ENCODE data around the gene PALLD. TPM values are rescaled to one million over a fixed set of nuclear protein-coding genes. Genes with fewer than 3 reads are reported as not detected.

PALLD gene
- total RNA-seq, 1 donor from 2014 or later = 85.7 TPM

DNA sequence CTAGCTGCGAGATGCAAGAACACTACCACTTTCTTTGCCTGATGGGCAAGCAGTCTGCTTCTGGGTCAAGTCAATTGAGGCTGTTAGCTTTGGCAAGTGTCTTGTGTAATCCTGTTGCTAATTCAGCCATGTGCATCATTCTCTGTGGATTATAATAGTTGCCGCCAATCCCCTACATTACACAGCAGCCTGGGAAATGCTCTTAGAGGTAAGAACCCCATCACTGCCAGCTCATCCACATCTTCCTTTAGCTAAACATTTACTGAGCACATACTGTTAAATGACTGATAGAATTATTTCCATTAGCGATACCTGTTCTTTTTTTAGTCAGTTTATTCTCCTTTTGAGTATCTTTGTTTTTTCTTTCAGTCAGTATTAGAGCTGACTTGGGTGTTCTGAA lies 397.0 kb downstream of the PALLD start:
- H3K36me3 ChIP-seq = peaks cover 41% of the 10 kb centered on the region
- H4K20me1 ChIP-seq (ENCODE audit: low read depth) = no peaks in the 10 kb centered on the region
- no peak for DNase-seq (ENCODE audit: low spot score)
- H3K36me3 Mint-ChIP-seq = peaks cover 51% of the 10 kb centered on the region
- TF ChIP-seq, protein P1, sequence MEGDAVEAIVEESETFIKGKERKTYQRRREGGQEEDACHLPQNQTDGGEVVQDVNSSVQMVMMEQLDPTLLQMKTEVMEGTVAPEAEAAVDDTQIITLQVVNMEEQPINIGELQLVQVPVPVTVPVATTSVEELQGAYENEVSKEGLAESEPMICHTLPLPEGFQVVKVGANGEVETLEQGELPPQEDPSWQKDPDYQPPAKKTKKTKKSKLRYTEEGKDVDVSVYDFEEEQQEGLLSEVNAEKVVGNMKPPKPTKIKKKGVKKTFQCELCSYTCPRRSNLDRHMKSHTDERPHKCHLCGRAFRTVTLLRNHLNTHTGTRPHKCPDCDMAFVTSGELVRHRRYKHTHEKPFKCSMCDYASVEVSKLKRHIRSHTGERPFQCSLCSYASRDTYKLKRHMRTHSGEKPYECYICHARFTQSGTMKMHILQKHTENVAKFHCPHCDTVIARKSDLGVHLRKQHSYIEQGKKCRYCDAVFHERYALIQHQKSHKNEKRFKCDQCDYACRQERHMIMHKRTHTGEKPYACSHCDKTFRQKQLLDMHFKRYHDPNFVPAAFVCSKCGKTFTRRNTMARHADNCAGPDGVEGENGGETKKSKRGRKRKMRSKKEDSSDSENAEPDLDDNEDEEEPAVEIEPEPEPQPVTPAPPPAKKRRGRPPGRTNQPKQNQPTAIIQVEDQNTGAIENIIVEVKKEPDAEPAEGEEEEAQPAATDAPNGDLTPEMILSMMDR (IDR thresholded peaks at IDR 0.05) = no peak
- TF ChIP-seq EZH2 (IDR thresholded peaks at IDR 0.05) = no peak
- H3K79me2 ChIP-seq (ENCODE audit: low read depth) = no peaks in the 10 kb centered on the region
- no peaks in the 10 kb centered on the region for H3K9me3 ChIP-seq (ENCODE audit: low read depth)
- H3K9me3 Mint-ChIP-seq = no peaks in the 10 kb centered on the region
- no peak overlapping the region for H2AFZ ChIP-seq (replicated peaks)
- no peaks in the 10 kb centered on the region for H3K4me1 ChIP-seq
- no peak overlapping the region for H3K4me3 ChIP-seq
- no peaks in the 10 kb centered on the region for H3K27me3 ChIP-seq
- no peak overlapping the region for H3K4me2 ChIP-seq
- no peaks in the 10 kb centered on the region for H3K27me3 Mint-ChIP-seq (ENCODE audit: insufficient read depth, low read depth)
- no peak overlapping the region for H3K27ac Mint-ChIP-seq
- H3K9ac ChIP-seq = no peak overlapping the region
- H3K27ac ChIP-seq = no peak overlapping the region
- H3K4me1 Mint-ChIP-seq = no peaks in the 10 kb centered on the region
- no peaks in the 10 kb centered on the region for H3F3A ChIP-seq (ENCODE audit: low read depth)
- H3K4me3 Mint-ChIP-seq = no peak overlapping the region

DNA sequence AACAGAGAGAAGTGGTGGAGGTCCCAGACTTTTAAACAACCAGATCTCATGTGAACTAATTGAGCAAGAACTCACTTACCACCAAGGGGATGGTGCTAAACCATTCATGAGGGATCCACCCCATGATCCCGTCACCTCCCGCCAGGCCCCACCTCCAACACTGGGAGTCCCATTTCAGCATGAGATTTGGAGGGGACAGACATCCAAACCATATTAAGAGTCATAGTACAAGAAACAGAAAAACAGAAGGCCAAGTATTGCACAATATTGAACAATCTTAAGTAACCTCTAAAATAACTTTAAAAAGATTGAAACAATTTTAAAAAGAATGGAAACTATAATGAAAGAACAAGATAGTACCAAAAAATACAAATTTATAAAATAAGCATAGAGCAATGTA lies 403.2 kb downstream of the PALLD start:
- H3K4me3 ChIP-seq = no peak overlapping the region
- H3K4me1 ChIP-seq = no peaks in the 10 kb centered on the region
- peaks cover 26% of the 10 kb centered on the region for H3K36me3 ChIP-seq
- no peaks in the 10 kb centered on the region for H3K9me3 ChIP-seq (ENCODE audit: low read depth)
- TF ChIP-seq EZH2 (IDR thresholded peaks at IDR 0.05) = no peak
- no peak for TF ChIP-seq EZH2phosphoT487 (IDR thresholded peaks at IDR 0.05)
- TF ChIP-seq, protein P1 (IDR thresholded peaks at IDR 0.05) = no peak
- no peaks in the 10 kb centered on the region for H3K79me2 ChIP-seq (ENCODE audit: low read depth)
- H4K20me1 ChIP-seq (ENCODE audit: low read depth) = no peaks in the 10 kb centered on the region
- peak overlapping the region; percentile 26 for H3K27ac ChIP-seq
- no peak overlapping the region for H2AFZ ChIP-seq (replicated peaks)
- H3K36me3 Mint-ChIP-seq = peaks cover 45% of the 10 kb centered on the region
- no peak for DNase-seq (ENCODE audit: low spot score)
- H3K9ac ChIP-seq = no peak overlapping the region
- no peak overlapping the region for H3K27ac Mint-ChIP-seq
- H3K4me3 Mint-ChIP-seq = no peak overlapping the region
- no peaks in the 10 kb centered on the region for H3K27me3 Mint-ChIP-seq (ENCODE audit: insufficient read depth, low read depth)
- H3F3A ChIP-seq (ENCODE audit: low read depth) = no peaks in the 10 kb centered on the region
- H3K27me3 ChIP-seq = no peaks in the 10 kb centered on the region
- H3K4me2 ChIP-seq = no peak overlapping the region
- no peaks in the 10 kb centered on the region for H3K4me1 Mint-ChIP-seq
- H3K9me3 Mint-ChIP-seq = no peaks in the 10 kb centered on the region

GRCh38 chr4:168907119-168907698 lies 410.4 kb downstream of the PALLD start:
- Histone ChIP-seq H3K9me3 (ENCODE audit: low read depth) (no peaks in the 10 kb centered on the region), H4K20me1 (ENCODE audit: low read depth) (no peaks in the 10 kb centered on the region), H3K27me3 (no peaks in the 10 kb centered on the region), H3K36me3 (peaks cover 26% of the 10 kb centered on the region), H2AFZ (replicated peaks) (no peak overlapping the region), H3F3A (ENCODE audit: low read depth) (peaks cover 4% of the 10 kb centered on the region), H3K27ac (peak overlapping the region; percentile 6), H3K79me2 (ENCODE audit: low read depth) (no peaks in the 10 kb centered on the region), H3K4me2 (no peak overlapping the region), H3K9ac (no peak overlapping the region), H3K4me3 (no peak overlapping the region), H3K4me1 (no peaks in the 10 kb centered on the region)
- H3K9me3 Mint-ChIP-seq = no peaks in the 10 kb centered on the region
- H3K27ac Mint-ChIP-seq = no peak overlapping the region
- peaks cover 5% of the 10 kb centered on the region for H3K4me1 Mint-ChIP-seq
- DNase-seq (ENCODE audit: low spot score) = no peak
- TF ChIP-seq EZH2phosphoT487 (IDR thresholded peaks at IDR 0.05) (no peak), EZH2 (IDR thresholded peaks at IDR 0.05) (no peak)
- TF ChIP-seq, protein P1 (IDR thresholded peaks at IDR 0.05) = no peak
- no peaks in the 10 kb centered on the region for H3K27me3 Mint-ChIP-seq (ENCODE audit: insufficient read depth, low read depth)
- H3K36me3 Mint-ChIP-seq = peaks cover 29% of the 10 kb centered on the region
- H3K4me3 Mint-ChIP-seq = no peak overlapping the region
